ENCODE measurements around the gene PLXNA4. TPM values are rescaled to one million over a fixed set of nuclear protein-coding genes. Genes with fewer than 3 reads are reported as not detected.

PLXNA4 gene
- total RNA-seq, 2 donors from 2014 or later, result 24.0 to 42.7 TPM

DNA sequence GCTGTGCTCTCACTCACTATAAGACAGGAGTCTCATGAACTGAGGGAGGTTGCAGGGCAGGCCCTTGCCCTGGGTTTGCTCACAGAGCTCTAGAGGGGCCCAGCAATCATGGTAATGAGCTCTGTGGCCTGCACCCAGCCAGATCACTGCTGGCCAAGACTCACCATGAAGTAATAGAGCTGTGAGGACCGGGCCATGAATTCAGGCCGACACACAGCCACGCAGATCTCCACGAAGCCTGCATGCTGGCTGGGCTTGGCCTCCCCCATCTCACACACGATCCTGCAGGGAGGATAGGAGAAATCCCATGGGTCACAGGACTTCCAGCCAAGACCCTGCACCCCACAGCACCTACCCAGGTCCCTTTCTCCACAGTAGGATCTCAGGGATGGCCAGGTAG, 382.4 kb downstream of the PLXNA4 start:
- Histone ChIP-seq H3K4me1 (ENCODE audit: control insufficient read depth, insufficient read depth, low read length) (no peaks in the 10 kb centered on the region), H3K27me3 (ENCODE audit: control insufficient read depth, insufficient read depth, low read length, poor library complexity, severe bottlenecking) (no peaks in the 10 kb centered on the region), H3K9me3 (ENCODE audit: control insufficient read depth, low read length) (no peaks in the 10 kb centered on the region), H3K9ac (ENCODE audit: extremely low read depth, low read length, poor library complexity, severe bottlenecking) (no peak overlapping the region), H3K36me3 (ENCODE audit: control insufficient read depth, insufficient read depth, low read length) (peaks cover 15% of the 10 kb centered on the region), H3K4me3 (ENCODE audit: low read length) (no peak overlapping the region), H3K27ac (ENCODE audit: low read depth, low read length) (no peak overlapping the region)
- H3K9me3 Mint-ChIP-seq, result no peaks in the 10 kb centered on the region
- peaks cover 12% of the 10 kb centered on the region for H3K4me1 Mint-ChIP-seq
- no peak overlapping the region for H3K4me3 Mint-ChIP-seq
- peaks cover 4% of the 10 kb centered on the region for H3K27me3 Mint-ChIP-seq (ENCODE audit: insufficient read depth)
- H3K27ac Mint-ChIP-seq, result no peak overlapping the region
- TF ChIP-seq, protein P1, sequence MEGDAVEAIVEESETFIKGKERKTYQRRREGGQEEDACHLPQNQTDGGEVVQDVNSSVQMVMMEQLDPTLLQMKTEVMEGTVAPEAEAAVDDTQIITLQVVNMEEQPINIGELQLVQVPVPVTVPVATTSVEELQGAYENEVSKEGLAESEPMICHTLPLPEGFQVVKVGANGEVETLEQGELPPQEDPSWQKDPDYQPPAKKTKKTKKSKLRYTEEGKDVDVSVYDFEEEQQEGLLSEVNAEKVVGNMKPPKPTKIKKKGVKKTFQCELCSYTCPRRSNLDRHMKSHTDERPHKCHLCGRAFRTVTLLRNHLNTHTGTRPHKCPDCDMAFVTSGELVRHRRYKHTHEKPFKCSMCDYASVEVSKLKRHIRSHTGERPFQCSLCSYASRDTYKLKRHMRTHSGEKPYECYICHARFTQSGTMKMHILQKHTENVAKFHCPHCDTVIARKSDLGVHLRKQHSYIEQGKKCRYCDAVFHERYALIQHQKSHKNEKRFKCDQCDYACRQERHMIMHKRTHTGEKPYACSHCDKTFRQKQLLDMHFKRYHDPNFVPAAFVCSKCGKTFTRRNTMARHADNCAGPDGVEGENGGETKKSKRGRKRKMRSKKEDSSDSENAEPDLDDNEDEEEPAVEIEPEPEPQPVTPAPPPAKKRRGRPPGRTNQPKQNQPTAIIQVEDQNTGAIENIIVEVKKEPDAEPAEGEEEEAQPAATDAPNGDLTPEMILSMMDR (conservative IDR thresholded peaks at IDR 0.05), result no peak
- no peak for DNase-seq
- 91% methylated on average over 5 of the region's 5 CpGs; no CpG with 5 or more reads in 1 of the 2 experiments for WGBS, 2 experiments (ENCODE audit: insufficient coverage in 1 of 2, insufficient read length in 1 of 2)
- peaks cover 45% of the 10 kb centered on the region for H3K36me3 Mint-ChIP-seq (ENCODE audit: low read depth)

GRCh38 chr7:132192809-132193208, 383.5 kb downstream of the PLXNA4 start:
- Mint-ChIP-seq H3K27me3 (ENCODE audit: insufficient read depth) (peaks cover 4% of the 10 kb centered on the region), H3K36me3 (ENCODE audit: low read depth) (peaks cover 44% of the 10 kb centered on the region), H3K4me3 (no peak overlapping the region), H3K9me3 (peaks cover 6% of the 10 kb centered on the region), H3K27ac (no peak overlapping the region), H3K4me1 (peaks cover 21% of the 10 kb centered on the region)
- Histone ChIP-seq H3K4me1 (ENCODE audit: control insufficient read depth, insufficient read depth, low read length) (no peaks in the 10 kb centered on the region), H3K27ac (ENCODE audit: low read depth, low read length) (no peak overlapping the region), H3K27me3 (ENCODE audit: control insufficient read depth, insufficient read depth, low read length, poor library complexity, severe bottlenecking) (no peaks in the 10 kb centered on the region), H3K9ac (ENCODE audit: extremely low read depth, low read length, poor library complexity, severe bottlenecking) (no peak overlapping the region), H3K4me3 (ENCODE audit: low read length) (no peak overlapping the region), H3K36me3 (ENCODE audit: control insufficient read depth, insufficient read depth, low read length) (peaks cover 11% of the 10 kb centered on the region), H3K9me3 (ENCODE audit: control insufficient read depth, low read length) (peaks cover 5% of the 10 kb centered on the region)
- TF ChIP-seq, protein P1 (conservative IDR thresholded peaks at IDR 0.05), result no peak
- no peak for DNase-seq

GRCh38 chr7:132191418-132191817, 384.9 kb downstream of the PLXNA4 start:
- Histone ChIP-seq H3K27ac (ENCODE audit: low read depth, low read length) (no peak overlapping the region), H3K4me1 (ENCODE audit: control insufficient read depth, insufficient read depth, low read length) (no peaks in the 10 kb centered on the region), H3K9ac (ENCODE audit: extremely low read depth, low read length, poor library complexity, severe bottlenecking) (no peak overlapping the region), H3K9me3 (ENCODE audit: control insufficient read depth, low read length) (peaks cover 19% of the 10 kb centered on the region), H3K36me3 (ENCODE audit: control insufficient read depth, insufficient read depth, low read length) (peaks cover 22% of the 10 kb centered on the region), H3K27me3 (ENCODE audit: control insufficient read depth, insufficient read depth, low read length, poor library complexity, severe bottlenecking) (no peaks in the 10 kb centered on the region), H3K4me3 (ENCODE audit: low read length) (no peak overlapping the region)
- peaks cover 4% of the 10 kb centered on the region for H3K27me3 Mint-ChIP-seq (ENCODE audit: insufficient read depth)
- TF ChIP-seq, protein P1 (conservative IDR thresholded peaks at IDR 0.05), result no peak
- DNase-seq, result no peak
- 78 to 92% methylated on average over 2 to 3 of the region's 3 CpGs for WGBS, 2 experiments (ENCODE audit: insufficient coverage in 1 of 2, insufficient read length in 1 of 2)
- peaks cover 49% of the 10 kb centered on the region for H3K36me3 Mint-ChIP-seq (ENCODE audit: low read depth)
- no peak overlapping the region for H3K27ac Mint-ChIP-seq
- peaks cover 19% of the 10 kb centered on the region for H3K9me3 Mint-ChIP-seq
- H3K4me1 Mint-ChIP-seq, result peaks cover 21% of the 10 kb centered on the region
- no peak overlapping the region for H3K4me3 Mint-ChIP-seq

All from endodermal cell (in vitro differentiated cells).